GM18526 (cell line): Measurements from ENCODE around the gene AXIN2.

Source experiments
- POLR2A ChIP-seq: IDR thresholded peaks from 3 replicates; pipeline ENCODE4 v1.6.1; 2011; ENCODE audit not compliant: insufficient read length; ENCODE audit errors: extremely low read depth

AXIN2 gene

GRCh38 chr17:65560628-65561451 is 608 bp downstream of the AXIN2 start:
- no peak for TF ChIP-seq POLR2A

GRCh38 chr17:65559804-65560627 is 1.4 kb downstream of the AXIN2 start:
- no peak for TF ChIP-seq POLR2A

- no peak for TF ChIP-seq POLR2A
Measured at GRCh38 chr17:65559461-65559803, 2.0 kb downstream of the AXIN2 start.

- TF ChIP-seq POLR2A: no peak
Measured at GRCh38 chr17:65558683-65559460, 2.6 kb downstream of the AXIN2 start.

- no peak for TF ChIP-seq POLR2A
Measured at GRCh38 chr17:65558311-65558682, 3.2 kb downstream of the AXIN2 start.

GRCh38 chr17:65557349-65558310 is 3.8 kb downstream of the AXIN2 start:
- TF ChIP-seq POLR2A: no peak

GRCh38 chr17:65556910-65557348 is 4.5 kb downstream of the AXIN2 start:
- TF ChIP-seq POLR2A: no peak

GRCh38 chr17:65556014-65556909 is 5.2 kb downstream of the AXIN2 start:
- TF ChIP-seq POLR2A: no peak

- no peak for TF ChIP-seq POLR2A
Measured at GRCh38 chr17:65554553-65555223, 6.8 kb downstream of the AXIN2 start.

- no peak for TF ChIP-seq POLR2A
Measured at GRCh38 chr17:65553646-65554552, 7.5 kb downstream of the AXIN2 start.

- no peak for TF ChIP-seq POLR2A
Measured at GRCh38 chr17:65553009-65553645, 8.3 kb downstream of the AXIN2 start.
